ENCODE results near the gene FBXO28.

The FBXO28 gene

GRCh38 chr1:224160171-224160682, 46.3 kb downstream of the FBXO28 start:
- no peak for FAIRE-seq

DNA sequence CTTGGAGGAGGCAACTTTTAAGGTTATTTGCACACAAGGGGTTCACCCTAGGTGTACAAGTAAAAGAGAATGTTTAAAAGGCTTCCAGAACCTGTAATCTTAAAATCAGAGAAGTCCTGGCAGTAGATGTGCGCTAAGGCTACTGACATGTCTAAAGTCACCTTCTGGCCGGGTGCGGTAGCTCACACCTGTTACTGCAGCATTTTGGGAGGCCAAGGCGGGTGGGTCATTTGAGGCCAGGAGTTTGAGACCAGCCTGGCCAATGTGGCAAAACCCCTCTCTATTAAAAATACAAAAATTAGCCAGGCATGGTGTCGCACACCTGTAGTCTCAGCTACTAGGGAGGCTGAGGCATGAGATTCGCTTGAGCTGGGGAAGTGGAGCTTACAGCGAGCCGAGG, 48.9 kb downstream of the FBXO28 start:
- FAIRE-seq, result no peak

DNA sequence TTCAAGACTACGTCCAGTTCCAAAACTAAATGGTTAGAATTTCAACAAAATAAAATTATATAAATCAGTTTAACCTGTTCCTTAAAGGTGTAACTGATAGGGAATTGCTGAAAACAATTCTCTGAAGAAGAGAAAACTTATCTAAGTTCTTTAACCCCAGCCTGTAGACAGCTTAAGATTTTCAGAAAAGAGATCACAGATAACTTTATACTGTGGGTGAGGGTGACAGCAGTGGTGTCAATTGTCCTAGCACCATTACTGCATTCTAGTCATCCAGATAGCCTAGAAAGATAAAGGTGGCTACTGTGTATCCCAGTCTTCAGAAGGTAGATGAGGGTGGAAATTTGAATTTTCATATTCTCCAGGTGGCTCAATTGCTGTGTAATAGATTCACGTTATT, 49.4 kb downstream of the FBXO28 start:
- FAIRE-seq, result no peak

GRCh38 chr1:224168859-224169380, 55.0 kb downstream of the FBXO28 start:
- FAIRE-seq, result no peak

DNA sequence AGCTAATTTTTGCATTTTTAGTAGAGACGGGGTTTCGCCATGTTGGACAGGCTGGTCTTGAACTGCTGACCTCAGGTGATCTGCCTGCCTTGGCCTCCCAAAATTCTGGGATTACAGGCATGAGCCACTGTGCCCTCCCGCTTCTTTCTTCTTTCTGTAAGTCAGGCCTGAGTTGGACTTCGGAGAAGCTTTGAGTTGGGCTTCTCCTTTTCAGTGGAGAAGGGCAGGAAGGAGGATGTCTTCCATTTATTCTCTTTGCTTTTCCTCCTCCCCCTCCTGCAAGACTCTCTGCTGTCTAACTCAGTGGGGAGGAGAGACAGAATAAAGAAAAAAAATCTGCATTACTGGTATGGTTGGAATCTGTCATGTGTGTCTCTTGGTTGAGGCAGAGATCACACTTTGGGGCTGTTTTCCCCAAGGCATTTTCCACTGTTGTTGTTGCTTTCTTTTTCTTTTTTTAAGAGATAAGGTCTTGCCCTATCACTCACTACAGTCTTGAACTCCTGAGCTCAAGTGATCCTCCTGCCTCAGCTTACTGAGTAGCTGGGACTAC, 55.9 kb downstream of the FBXO28 start:
- FAIRE-seq, result no peak

DNA sequence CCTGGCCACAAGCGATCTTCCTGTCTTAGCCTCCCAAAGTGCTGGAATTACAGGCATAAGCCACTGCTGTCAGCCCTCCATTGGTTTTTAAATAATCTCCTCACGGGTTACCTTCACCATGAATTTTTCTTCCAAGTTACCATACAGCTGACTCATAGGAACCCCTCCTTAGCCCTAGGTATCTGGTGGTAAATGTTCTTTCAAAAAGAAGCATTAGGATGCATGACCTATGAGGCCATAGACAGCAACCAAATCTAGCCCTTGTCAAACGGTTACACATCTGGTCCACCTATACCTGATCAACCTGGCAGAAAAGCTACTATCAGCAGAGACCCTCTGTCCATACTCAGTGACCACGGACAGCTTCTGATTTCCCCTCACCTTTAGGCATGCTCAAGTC, 56.4 kb downstream of the FBXO28 start:
- FAIRE-seq, result no peak

GRCh38 chr1:224170748-224171478, 57.0 kb downstream of the FBXO28 start:
- FAIRE-seq, result no peak

- no peak for FAIRE-seq
These were observed 58.3 kb downstream of the FBXO28 start for GRCh38 chr1:224172229-224172628.

- FAIRE-seq, result no peak
These were observed 59.6 kb downstream of the FBXO28 start for GRCh38 chr1:224173523-224173922.

DNA sequence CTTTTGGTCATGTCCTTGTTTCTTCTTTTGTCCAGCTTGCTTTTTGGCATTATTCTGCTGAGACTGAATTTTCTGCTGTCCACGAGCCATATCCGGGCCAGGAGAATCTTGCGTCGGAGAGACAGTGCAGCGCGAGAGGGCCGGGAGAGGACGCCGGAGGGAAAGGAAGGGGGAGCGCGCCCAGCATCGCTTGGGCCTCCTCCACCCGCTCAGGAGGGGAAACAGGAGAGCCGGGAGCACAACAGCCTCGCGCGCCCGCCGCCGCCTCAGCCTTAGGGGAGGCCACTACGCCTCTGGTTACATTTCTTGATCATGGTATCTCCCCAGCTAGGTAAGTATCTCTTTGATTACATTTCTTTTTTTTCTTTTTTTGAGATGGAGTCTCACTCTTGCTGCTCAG, 61.7 kb downstream of the FBXO28 start:
- no peak for FAIRE-seq

- no peak for FAIRE-seq
These were observed 63.6 kb downstream of the FBXO28 start for GRCh38 chr1:224177356-224177999.

DNA sequence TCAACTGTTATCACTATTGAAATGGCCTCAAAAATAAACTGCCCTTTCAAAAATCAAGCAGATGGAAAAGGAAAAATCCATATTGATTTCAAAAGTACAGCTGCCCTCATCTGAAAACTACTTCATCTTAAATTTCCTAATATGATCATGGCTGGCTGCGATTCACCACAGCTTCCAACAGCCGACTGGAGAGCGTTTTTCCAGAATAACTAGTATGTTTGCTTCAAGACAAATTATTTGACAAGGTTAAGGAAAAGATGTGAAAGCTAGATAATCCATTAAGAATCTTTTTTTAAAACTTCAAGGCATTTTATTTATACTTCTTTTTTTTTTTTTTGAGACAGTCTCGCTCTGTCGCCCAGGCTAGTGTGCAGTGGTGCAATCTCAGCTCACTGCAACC, 65.0 kb downstream of the FBXO28 start:
- no peak for FAIRE-seq

- FAIRE-seq, result no peak
These were observed 67.0 kb downstream of the FBXO28 start for GRCh38 chr1:224180783-224181452.

- FAIRE-seq, result no peak
These were observed 67.5 kb downstream of the FBXO28 start for GRCh38 chr1:224181453-224181810.

- FAIRE-seq, result no peak
These were observed 68.3 kb downstream of the FBXO28 start for GRCh38 chr1:224182057-224182865.

GRCh38 chr1:224182866-224183590, 69.1 kb downstream of the FBXO28 start, which contains the start of gene DEGS1:
TSS of gene DEGS1 (plus strand) at chr1:224183240. CDS start at chr1:224183337, 97 bp downstream.
- FAIRE-seq, result no peak

DNA sequence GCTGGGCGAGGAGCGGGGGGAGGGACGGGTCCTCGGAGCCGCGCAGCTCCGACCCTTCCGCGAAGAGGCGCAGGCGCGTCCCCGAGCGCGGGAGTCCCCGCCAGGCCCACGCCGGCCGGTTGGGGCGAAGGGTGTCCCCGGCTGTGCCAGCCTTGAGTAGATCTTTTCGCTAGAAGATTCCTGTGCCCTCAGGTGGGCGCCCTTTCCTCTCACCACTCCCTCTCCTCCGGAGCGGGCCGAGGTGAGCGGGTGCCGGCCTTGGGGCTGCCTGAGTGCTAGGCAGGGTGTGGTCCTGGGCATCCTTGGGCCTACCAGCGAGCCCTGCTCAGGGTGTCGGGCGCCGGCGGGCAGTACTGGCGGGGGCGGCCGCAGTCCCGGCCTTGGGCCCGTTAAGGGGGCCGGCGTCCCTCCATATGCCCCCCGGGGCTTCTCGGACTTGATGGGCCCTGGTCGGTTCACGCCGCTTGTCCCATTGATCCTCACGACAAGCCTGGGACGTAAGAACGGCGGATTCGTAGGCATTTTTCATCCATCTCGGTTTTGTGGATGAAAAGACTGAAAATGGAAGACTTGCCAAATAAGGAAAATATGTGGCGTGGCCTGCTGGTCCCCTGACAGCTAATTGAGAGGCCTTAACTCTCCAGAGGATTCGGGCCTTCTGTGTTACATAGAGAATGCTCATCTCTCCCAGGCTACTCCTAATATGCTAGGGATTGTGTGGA, 69.8 kb downstream of the FBXO28 start:
- FAIRE-seq, result no peak

DNA sequence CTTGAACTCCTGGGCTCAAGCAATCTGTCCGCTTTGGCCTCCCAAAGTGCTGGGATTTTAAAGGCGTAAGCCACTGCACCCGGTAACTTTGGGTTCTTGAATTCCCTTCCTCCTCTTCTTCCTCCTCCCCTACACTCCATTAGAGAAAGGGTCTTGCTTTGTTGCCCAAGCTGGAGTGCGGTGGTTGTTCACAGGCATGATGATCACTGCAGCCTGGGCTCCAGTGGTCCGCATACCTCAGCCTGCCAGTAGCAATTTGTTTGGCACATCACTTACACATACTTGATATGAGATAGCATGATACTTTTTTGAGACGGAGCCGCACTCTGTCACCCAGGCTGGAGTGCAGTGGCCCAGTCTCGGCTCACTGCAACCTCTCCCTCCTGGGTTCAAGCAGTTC, 71.3 kb downstream of the FBXO28 start:
- FAIRE-seq, result no peak

DNA sequence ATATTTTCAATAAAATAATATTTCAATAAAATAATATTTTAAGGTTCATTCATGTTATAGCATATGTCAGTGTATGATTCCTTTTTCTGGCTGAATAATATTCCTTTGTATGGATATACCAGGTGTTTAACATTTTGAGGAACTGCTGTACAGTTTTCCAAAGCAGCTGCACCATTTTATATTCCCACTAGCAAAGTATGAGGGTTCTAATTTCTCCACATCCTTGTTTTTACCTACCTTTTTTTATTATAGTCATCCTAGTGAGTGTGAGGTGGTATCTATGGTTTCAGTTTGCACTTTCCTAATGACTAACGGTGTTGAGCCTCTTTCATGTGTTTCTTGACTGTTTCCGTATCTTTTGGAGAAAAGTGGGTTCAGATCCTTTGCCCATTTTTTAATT, 74.4 kb downstream of the FBXO28 start:
- FAIRE-seq, result no peak

- no peak for FAIRE-seq
These were observed 75.7 kb downstream of the FBXO28 start for GRCh38 chr1:224189561-224189960.

All from TTC549 (cell line).